HL-60/S4 treated with phorbol 12-myristate 13-acetate at 8.2 ng/mL for 4 days and 3 days (cell line): ENCODE data around the gene RND3.

Experiments
- in situ Hi-C: fragments of 300-500 bp; cut with MboI; formaldehyde crosslinking; loops from 2 replicates; pipeline ENCODE4 v1.15.0; 2022; ENCODE audit warnings: low sequenced_read_pairs

RND3 gene

GRCh38 chr2:150445398-150445797, 42.1 kb downstream of the RND3 start:
- in situ Hi-C loops, result no loop called here

- in situ Hi-C loops, result no loop called here
Observed at GRCh38 chr2:150442484-150442883, 45.0 kb downstream of the RND3 start.

- in situ Hi-C loops, result no loop called here
Observed at GRCh38 chr2:150441784-150442183, 45.7 kb downstream of the RND3 start.

- in situ Hi-C loops, result no loop called here
Observed at GRCh38 chr2:150441226-150441625, 46.2 kb downstream of the RND3 start.

- in situ Hi-C loops, result no loop called here
Observed at GRCh38 chr2:150438654-150439053, 48.8 kb downstream of the RND3 start.

- in situ Hi-C loops, result no loop called here
Observed at GRCh38 chr2:150438041-150438440, 49.4 kb downstream of the RND3 start.

GRCh38 chr2:150432312-150432625, 55.2 kb downstream of the RND3 start:
- in situ Hi-C loops, result no loop called here

- in situ Hi-C loops, result no loop called here
Observed at GRCh38 chr2:150431561-150432311, 55.7 kb downstream of the RND3 start.

GRCh38 chr2:150429384-150429961, 58.0 kb downstream of the RND3 start:
- in situ Hi-C loops, result no loop called here

- in situ Hi-C loops, result no loop called here
Observed at GRCh38 chr2:150428641-150429040, 58.8 kb downstream of the RND3 start.

- in situ Hi-C loops, result no loop called here
Observed at GRCh38 chr2:150427298-150427697, 60.2 kb downstream of the RND3 start.

GRCh38 chr2:150426724-150427123, 60.7 kb downstream of the RND3 start:
- in situ Hi-C loops, result no loop called here

GRCh38 chr2:150426315-150426714, 61.2 kb downstream of the RND3 start:
- in situ Hi-C loops, result no loop called here

GRCh38 chr2:150425121-150425955, 62.1 kb downstream of the RND3 start:
- in situ Hi-C loops, result no loop called here

- in situ Hi-C loops, result no loop called here
Observed at GRCh38 chr2:150424406-150424805, 63.1 kb downstream of the RND3 start.

- in situ Hi-C loops, result no loop called here
Observed at GRCh38 chr2:150421126-150421651, 66.3 kb downstream of the RND3 start.

GRCh38 chr2:150418916-150419315, 68.6 kb downstream of the RND3 start:
- in situ Hi-C loops, result no loop called here
